H1 (cell line): ENCODE measurements around the gene SLC31A2. TPM values are rescaled to one million over a fixed set of nuclear protein-coding genes. Genes with fewer than 3 reads are reported as not detected.
A peak's percentile ranks its signal among the peaks of the same experiment; 100 is the strongest.

Experiments
- CTCF ChIA-PET: fragments of 300-600 bp; sonication (Branson Sonifier 250); formaldehyde crosslinking; loops from one replicate; lab custom pipeline; 2021; ENCODE audit not compliant: partially characterized antibody; lab: Charles Lee
- POLR2A ChIA-PET: fragments of 300-600 bp; sonication (Branson Sonifier 250); formaldehyde crosslinking; loops from one replicate; lab custom pipeline; 2021; ENCODE audit warnings: inconsistent platforms; ENCODE audit not compliant: partially characterized antibody; lab: Charles Lee
- DNase-seq, 2 experiments: peaks; one replicate each; pipeline versions ENCODE4 v3.0.0 to v3.0.0-alpha.2; 2010 to 2022; ENCODE audit warnings: low spot score in 2 of 2, low read depth in 1 of 2, mixed read lengths in 1 of 2
- FAIRE-seq: peaks from 2 replicates; lab custom pipeline; 2011; peaks lifted over from hg19 to GRCh38; lab: Jason Lieb, UNC
- H2AFZ ChIP-seq: 2 replicates; pipeline ENCODE4 v1.8.1; 2012; ENCODE audit warnings: low read length, inconsistent platforms
- H2AK5ac ChIP-seq: 2 replicates; pipeline ENCODE4 v1.6.1; 2013; ENCODE audit warnings: low read depth, low read length
- H2BK120ac ChIP-seq: replicated peaks from 2 replicates; pipeline ENCODE3; 2013; ENCODE audit warnings: low read depth, low read length, inconsistent platforms
- H2BK12ac ChIP-seq: 2 replicates; pipeline ENCODE4 v1.6.1; 2013; ENCODE audit warnings: low read depth, low read length
- H2BK15ac ChIP-seq: 2 replicates; pipeline ENCODE4 v1.6.1; 2013; ENCODE audit warnings: low read length
- H2BK20ac ChIP-seq: 2 replicates; pipeline ENCODE4 v1.6.1; 2013; ENCODE audit warnings: low read length
- H2BK5ac ChIP-seq: 2 replicates; pipeline ENCODE4 v1.6.1; 2013; ENCODE audit warnings: low read depth, low read length
- H3K14ac ChIP-seq: 2 replicates; pipeline ENCODE4 v1.6.1; 2013; ENCODE audit warnings: inconsistent platforms; ENCODE audit not compliant: insufficient read length
- H3K18ac ChIP-seq: 2 replicates; pipeline ENCODE4 v1.6.1; 2013; ENCODE audit warnings: low read length; ENCODE audit errors: extremely low read depth
- H3K23ac ChIP-seq: 2 replicates; pipeline ENCODE4 v1.6.1; 2013; ENCODE audit warnings: inconsistent platforms; ENCODE audit not compliant: insufficient read length
- H3K23me2 ChIP-seq: 2 replicates; pipeline ENCODE4 v1.6.1; 2013; ENCODE audit warnings: low read depth, low read length
- H3K27ac ChIP-seq: 2 replicates; pipeline ENCODE4 v1.6.1; 2011; ENCODE audit warnings: low read depth, low read length, inconsistent platforms
- H3K27me3 ChIP-seq, 4 experiments: replicated peaks in 1 of 4; 1 replicate in 1 of 4; 2 replicates in 3 of 4; pipeline versions ENCODE4 v1.6.1 to v1.8.1; 2011 to 2013; ENCODE audit warnings: low read length in 3 of 4, mild to moderate bottlenecking in 3 of 4, inconsistent platforms in 2 of 4, mixed read lengths in 2 of 4, moderate library complexity in 1 of 4; ENCODE audit not compliant: control insufficient read depth in 3 of 4, insufficient read depth in 3 of 4; ENCODE audit errors: extremely low read depth in 1 of 4
- H3K36me3 ChIP-seq, 4 experiments: 2 replicates each; pipeline versions ENCODE4 v1.6.1 to v1.8.1; 2011 to 2013; ENCODE audit warnings: mild to moderate bottlenecking in 4 of 4, low read length in 3 of 4, moderate library complexity in 2 of 4, control low read depth in 1 of 4, inconsistent platforms in 1 of 4; ENCODE audit not compliant: insufficient read depth in 4 of 4, control insufficient read depth in 2 of 4
- H3K4ac ChIP-seq: replicated peaks from 2 replicates; pipeline ENCODE3; 2013; ENCODE audit warnings: low read length, low read depth, mixed read lengths, inconsistent platforms; ENCODE audit not compliant: insufficient read length
- H3K4me1 ChIP-seq, 4 experiments: replicated peaks in 1 of 4; 1 replicate in 1 of 4; 2 replicates in 3 of 4; pipeline versions ENCODE4 v1.6.1 to v1.8.1; 2011 to 2013; ENCODE audit warnings: low read length in 3 of 4, inconsistent platforms in 2 of 4, mixed read lengths in 1 of 4; ENCODE audit not compliant: insufficient read depth in 4 of 4, control insufficient read depth in 3 of 4
- H3K4me2 ChIP-seq, 2 experiments: 2 replicates each; pipeline versions ENCODE4 v1.6.1 to v1.8.1; 2011 to 2013; ENCODE audit warnings: low read depth in 2 of 2, low read length in 2 of 2, control low read depth in 1 of 2, inconsistent platforms in 1 of 2, mild to moderate bottlenecking in 1 of 2; ENCODE audit not compliant: insufficient read depth in 1 of 2
- H3K4me3 ChIP-seq, 4 experiments: fragments of 200-600, 300-600 bp in 1 of 4; sonication (generic), shearing (Covaris generic), sonication (Bioruptor Twin) in 1 of 4; 2 replicates each; pipeline versions ENCODE4 v1.5.1 to v1.8.1; 2011 to 2016; ENCODE audit warnings: low read length in 4 of 4, low read depth in 3 of 4, control low read depth in 2 of 4, inconsistent platforms in 2 of 4, mild to moderate bottlenecking in 2 of 4, mixed read lengths in 1 of 4, moderate library complexity in 1 of 4; ENCODE audit not compliant: insufficient read depth in 2 of 4; ENCODE audit errors: extremely low read depth in 1 of 4
- H3K56ac ChIP-seq: replicated peaks from 2 replicates; pipeline ENCODE3; 2013; ENCODE audit warnings: low read depth, mild to moderate bottlenecking, mixed read lengths, low read length, inconsistent platforms; ENCODE audit not compliant: insufficient read length
- H3K79me1 ChIP-seq: 2 replicates; pipeline ENCODE4 v1.6.1; 2013; ENCODE audit warnings: low read depth, low read length, control low read depth
- H3K79me2 ChIP-seq, 2 experiments: 2 replicates each; pipeline versions ENCODE4 v1.6.1 to v1.8.1; 2012 to 2013; ENCODE audit warnings: low read length in 2 of 2, mild to moderate bottlenecking in 2 of 2, inconsistent platforms in 1 of 2; ENCODE audit not compliant: insufficient read depth in 2 of 2, control insufficient read depth in 1 of 2
- H3K9ac ChIP-seq, 4 experiments: replicated peaks in 1 of 4; 1 replicate in 1 of 4; 2 replicates in 3 of 4; pipeline versions ENCODE4 v1.6.1 to v1.8.1; 2011 to 2013; ENCODE audit warnings: low read depth in 3 of 4, low read length in 3 of 4, control low read depth in 2 of 4, mild to moderate bottlenecking in 2 of 4, moderate library complexity in 2 of 4, inconsistent platforms in 1 of 4; ENCODE audit errors: extremely low read depth in 1 of 4
- H3K9me3 ChIP-seq, 2 experiments: 2 replicates each; pipeline versions ENCODE4 v1.6.1 to v1.8.1; 2012 to 2013; ENCODE audit warnings: mild to moderate bottlenecking in 2 of 2, moderate library complexity in 2 of 2, control low read depth in 1 of 2, inconsistent platforms in 1 of 2, low read depth in 1 of 2, low read length in 1 of 2, mixed read lengths in 1 of 2; ENCODE audit not compliant: insufficient read depth in 2 of 2
- H4K20me1 ChIP-seq, 2 experiments: replicated peaks in 1 of 2; 2 replicates each; pipeline versions ENCODE3 to v1.8.1; 2011 to 2013; ENCODE audit warnings: inconsistent platforms in 2 of 2, low read length in 2 of 2, mild to moderate bottlenecking in 1 of 2; ENCODE audit not compliant: insufficient read depth in 2 of 2, control insufficient read depth in 1 of 2
- H4K5ac ChIP-seq: 2 replicates; pipeline ENCODE4 v1.6.1; 2013; ENCODE audit warnings: low read length, low read depth, mixed read lengths, inconsistent platforms; ENCODE audit not compliant: insufficient read length
- H4K8ac ChIP-seq: 2 replicates; pipeline ENCODE4 v1.8.0; 2013; ENCODE audit warnings: mild to moderate bottlenecking, moderate library complexity, low read length, inconsistent platforms; ENCODE audit not compliant: insufficient read depth; ENCODE audit errors: extremely low read depth
- H4K91ac ChIP-seq: replicated peaks from 2 replicates; pipeline ENCODE3; 2013; ENCODE audit warnings: low read length, mixed read lengths, inconsistent platforms; ENCODE audit not compliant: insufficient read length
- CHD2 ChIP-seq: IDR thresholded peaks from 2 replicates; pipeline ENCODE4 v1.6.1; 2012; ENCODE audit warnings: low read length, improper control_type of control experiment
- NANOG ChIP-seq: IDR thresholded peaks from 2 replicates; pipeline ENCODE4 v1.6.1; 2011; ENCODE audit warnings: low read length, low read depth, mild to moderate bottlenecking, inconsistent platforms; ENCODE audit not compliant: insufficient read depth, poor library complexity, severe bottlenecking
- SIN3A ChIP-seq, 2 experiments: IDR thresholded peaks in 1 of 2; conservative IDR thresholded peaks in 1 of 2; 2 replicates each; pipeline ENCODE4 v1.6.1; 2011 to 2012; ENCODE audit warnings: low read length in 2 of 2, improper control_type of control experiment in 1 of 2, low read depth in 1 of 2, mild to moderate bottlenecking in 1 of 2
- SIRT6 ChIP-seq: IDR thresholded peaks from one replicate; pipeline ENCODE4 v1.7.1; 2012; ENCODE audit warnings: low read length, inconsistent platforms
- SP1 ChIP-seq: IDR thresholded peaks from 2 replicates; pipeline ENCODE4 v1.6.1; 2011; ENCODE audit warnings: low read depth, low read length
- WGBS, 2 experiments: shearing (Covaris generic) in 1 of 2; methylation state at CpG; one replicate each; pipeline versions ENCODE4 v1.1.6 to v1.1.7; 2013 to 2015; ENCODE audit warnings: low lambda C conversion rate in 2 of 2, mixed read lengths in 2 of 2, inconsistent platforms in 1 of 2, low coverage in 1 of 2, missing lambda C conversion rate in 1 of 2; ENCODE audit not compliant: insufficient replicate concordance in 2 of 2, insufficient coverage in 1 of 2, insufficient read length in 1 of 2; ENCODE audit errors: extremely low coverage in 1 of 2, missing lambda C conversion rate in 1 of 2; 5-methylcytosine and 5-hydroxymethylcytosine counted together
- polyA plus RNA-seq, 7 experiments: library from polyadenylated mRNA; depleted of rRNA in 3 of 7; stranded (reverse) in 5 of 7; unstranded in 2 of 7; fragments of >200 nt in 5 of 7; fragments of 200-250 nt in 2 of 7; gene quantifications; 1 replicate in 5 of 7; 2 replicates in 1 of 7; 4 replicates in 1 of 7; pipeline versions ENCODE4 v1.2.1 to v1.2.3, GENCODE V29; 2011 to 2013; ENCODE audit warnings: missing spikeins in 2 of 7, mixed read lengths in 2 of 7
- total RNA-seq: library from RNA; stranded (reverse); fragmentation: NEBNext Ultra II Directional; extraction: Animal tissue kit (Norgen Biotek cat#: 25700); gene quantifications from 2 replicates; pipeline ENCODE4 v1.2.1, GENCODE V29; 2021

Gene SLC31A2
- total and polyA plus RNA-seq, 2 of the 8 experiments (the other 6 are each of a cell fraction or from before 2014, with no cell fraction given) = 2.0 to 2.9 TPM

DNA sequence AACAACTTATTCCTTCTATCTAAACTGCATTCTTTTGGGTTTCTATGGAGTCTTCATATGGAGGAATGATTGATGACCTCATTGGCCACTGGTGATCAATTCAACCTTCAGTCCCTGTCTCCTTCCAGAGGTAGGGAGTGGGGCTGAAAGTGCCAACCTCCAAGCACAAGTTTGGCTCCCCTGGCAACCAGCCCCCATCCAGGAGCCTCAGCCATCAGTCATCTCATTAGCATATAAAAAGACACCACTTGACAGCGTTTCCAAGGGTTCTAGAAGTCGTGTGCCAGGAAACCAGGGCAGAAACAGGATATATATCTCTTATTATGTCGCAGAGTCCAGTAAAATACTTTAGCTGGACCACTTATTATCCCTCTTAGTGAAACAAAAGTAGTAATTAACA lies 9.8 kb downstream of the SLC31A2 start:
- Histone ChIP-seq H3K23ac (no peak overlapping the region), H4K20me1 (no peaks in the 10 kb centered on the region), H3K9ac (no peak overlapping the region), H3K18ac (no peak overlapping the region), H2AFZ (no peak overlapping the region), H3K23me2 (no peaks in the 10 kb centered on the region), H2BK15ac (no peak overlapping the region), H2BK12ac (no peak overlapping the region), H3K9me3 (no peaks in the 10 kb centered on the region), H2BK20ac (no peak overlapping the region), H3K79me1 (no peaks in the 10 kb centered on the region), H4K91ac (no peak overlapping the region), H4K5ac (no peak overlapping the region), H2BK5ac (no peak overlapping the region), H3K27ac (no peak overlapping the region), H3K14ac (no peak overlapping the region), H2AK5ac (no peak overlapping the region), H2BK120ac (no peak overlapping the region), H4K8ac (no peak overlapping the region), H3K27me3 (no peaks in the 10 kb centered on the region), H3K4me1 (peaks cover 0 to 11% (median 7%) of the 10 kb centered on the region in 4 experiments; a peak in 5 of 7 replicates), H3K4me2 (peak overlapping the region in 1 of 2 experiments; percentile 53; a peak in 2 of 4 replicates), H3K56ac (no peak overlapping the region), H3K79me2 (no peaks in the 10 kb centered on the region), H3K36me3 (peaks cover 2 to 7% (median 4%) of the 10 kb centered on the region in 4 experiments; a peak in 2 of 8 replicates), H3K4me3 (0 out of 8 replicates have a peak overlapping the region, but pooled peaks of 1 of the 4 experiments have one; percentile 20), H3K4ac (no peak overlapping the region)
- ChIA-PET POLR2A (interaction anchor here (1.9 to 2.1 kb wide), 2 partner anchors 8 to 10 kb away, joined by 5 to 8 read pairs; partner anchors contain the start of gene SLC31A2), CTCF (interaction anchor here (1.7 kb wide), 1 partner anchor 49 kb away, joined by 5 read pairs; no protein-coding TSS in a partner anchor)
- FAIRE-seq (peak; percentile 87), DNase-seq (peak in 1 of 2 experiments; percentile 27)
- TF ChIP-seq SIN3A (conservative IDR thresholded peaks at IDR 0.05 in 1 of 2, IDR thresholded peaks at IDR 0.05 in 1 of 2; ENCODE audit: low read depth in 1 of 2, low read length in 2 of 2) (0 out of 4 replicates have a peak, but pooled peaks of 1 of the 2 experiments have one; percentile 26), CHD2 (no peak), NANOG (peak; percentile 87), SIRT6 (no peak), SP1 (peak; percentile 39; the same call in 1 of the 2 replicates)
- WGBS, 2 experiments = 14% methylated on average over 3 of the region's 3 CpGs; no CpG with 5 or more reads in 1 of the 2 experiments
